ENCODE results near the gene ELOF1.

Gene ELOF1

DNA sequence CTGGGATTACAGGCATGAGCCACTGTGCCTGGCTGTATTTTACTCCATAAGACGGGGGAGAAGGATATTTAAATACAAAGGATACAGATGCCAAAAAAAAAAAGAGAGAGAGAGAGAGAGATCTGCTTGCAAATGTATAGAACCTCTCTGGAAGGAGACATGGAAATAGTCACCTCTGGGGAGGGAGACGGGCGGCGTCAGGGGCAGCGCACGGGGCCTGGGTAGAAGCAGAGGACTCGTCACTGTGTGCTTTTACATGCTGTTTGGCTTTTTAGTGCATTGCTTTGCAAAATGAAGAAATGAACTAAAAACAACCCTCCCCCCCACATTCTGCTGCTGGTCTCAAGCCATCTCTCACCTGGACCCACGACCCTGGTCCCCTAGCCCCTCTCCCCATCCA is 48.6 kb downstream of the ELOF1 start:
- WGBS, result 86% methylated on average over 3 of the region's 8 CpGs
- H4K8ac ChIP-seq (ENCODE audit: low read length), result no peak overlapping the region
- H3K27ac ChIP-seq (ENCODE audit: low read length, poor library complexity, severe bottlenecking), result no peak overlapping the region
- no peak overlapping the region for H3K23ac ChIP-seq (ENCODE audit: low read length in 2 of 2)
- no peak overlapping the region for H2BK5ac ChIP-seq (ENCODE audit: low read depth, low read length, poor library complexity, severe bottlenecking)
- H3K4ac ChIP-seq (ENCODE audit: low read depth in 1 of 2, low read length in 2 of 2), result no peak overlapping the region
- DNase-seq, result no peak
- H3K36me3 ChIP-seq (ENCODE audit: control insufficient read depth in 1 of 2, insufficient read depth in 2 of 2, low read depth in 1 of 2, low read length in 2 of 2), result peaks cover 11 to 35% of the 10 kb centered on the region in 2 experiments
- H3K27me3 ChIP-seq (ENCODE audit: control insufficient read depth in 1 of 2, insufficient read depth in 1 of 2, low read length in 2 of 2), result no peaks in the 10 kb centered on the region
- H3K14ac ChIP-seq (ENCODE audit: low read length in 2 of 2), result no peak overlapping the region
- no peak overlapping the region for H2BK120ac ChIP-seq (ENCODE audit: low read depth, low read length)
- H2BK12ac ChIP-seq (ENCODE audit: low read length in 2 of 2), result no peak overlapping the region
- no peak overlapping the region for H3K18ac ChIP-seq (ENCODE audit: low read depth in 1 of 2, low read length in 2 of 2)
- H2BK15ac ChIP-seq (ENCODE audit: low read depth, poor library complexity, severe bottlenecking), result no peak overlapping the region
- H3K9me3 ChIP-seq (ENCODE audit: control insufficient read depth, low read length), result no peaks in the 10 kb centered on the region
- H3K9ac ChIP-seq (ENCODE audit: low read length), result no peak overlapping the region
- H3K4me1 ChIP-seq (ENCODE audit: control insufficient read depth, insufficient read depth, low read depth, low read length), result peaks cover 5% of the 10 kb centered on the region
- no peak overlapping the region for H2AK5ac ChIP-seq (ENCODE audit: low read length, severe bottlenecking)
- no peak overlapping the region for H4K91ac ChIP-seq (ENCODE audit: low read length)
- no peak overlapping the region for H3K4me2 ChIP-seq (ENCODE audit: low read length, poor library complexity, severe bottlenecking)
- H3K4me3 ChIP-seq (ENCODE audit: insufficient read depth in 1 of 2, low read depth in 1 of 2, low read length in 2 of 2), result no peak overlapping the region
- H3K79me1 ChIP-seq (replicated peaks; ENCODE audit: low read length, poor library complexity, severe bottlenecking), result peaks cover 2% of the 10 kb centered on the region
- H2AFZ ChIP-seq (ENCODE audit: low read depth, low read length), result no peak overlapping the region

DNA sequence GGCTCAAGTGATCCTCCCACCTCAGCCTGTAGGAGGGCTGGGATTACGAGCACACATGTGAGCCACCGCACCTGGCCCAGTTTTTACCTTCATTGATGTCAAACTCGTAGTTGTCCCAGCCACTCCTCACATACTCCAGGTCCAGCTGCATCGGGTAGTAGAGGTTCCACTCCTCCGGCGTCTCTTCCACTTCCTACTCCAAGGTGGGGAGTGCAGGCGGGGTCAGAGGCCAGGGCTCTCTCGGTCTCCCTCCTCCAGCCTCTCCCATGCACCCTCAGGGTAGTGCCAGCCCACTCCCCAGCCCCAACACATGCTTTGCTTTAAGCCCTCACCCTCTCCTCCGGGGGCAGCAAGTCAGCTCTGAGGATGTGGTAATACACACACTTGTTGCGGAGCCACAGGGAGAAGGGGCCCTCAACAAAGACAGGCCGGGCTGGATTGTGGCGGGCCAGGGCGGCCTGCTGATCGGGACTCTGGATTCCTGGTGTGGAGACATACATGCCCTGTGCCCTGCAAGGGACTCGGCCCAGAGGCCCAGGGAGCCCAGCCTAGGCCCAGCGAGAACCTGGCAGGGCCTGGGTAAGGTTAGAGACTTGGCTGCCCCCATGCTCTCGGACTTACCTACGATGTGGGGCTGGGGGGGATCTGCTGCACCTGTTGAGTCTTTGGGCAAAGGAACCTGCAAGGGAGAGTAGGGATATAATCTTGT is 51.5 kb downstream of the ELOF1 start:
- Histone ChIP-seq H3K4ac (ENCODE audit: low read depth in 1 of 2, low read length in 2 of 2) (no peak overlapping the region), H2BK120ac (ENCODE audit: low read depth, low read length) (no peak overlapping the region), H4K91ac (ENCODE audit: low read length) (no peak overlapping the region), H3K23ac (ENCODE audit: low read length in 2 of 2) (no peak overlapping the region), H3K36me3 (ENCODE audit: control insufficient read depth in 1 of 2, insufficient read depth in 2 of 2, low read depth in 1 of 2, low read length in 2 of 2) (peaks cover 6 to 20% of the 10 kb centered on the region in 2 experiments), H3K27me3 (ENCODE audit: control insufficient read depth in 1 of 2, insufficient read depth in 1 of 2, low read length in 2 of 2) (no peaks in the 10 kb centered on the region), H2BK15ac (ENCODE audit: low read depth, poor library complexity, severe bottlenecking) (no peak overlapping the region), H3K4me1 (ENCODE audit: control insufficient read depth, insufficient read depth, low read depth, low read length) (peaks cover 9% of the 10 kb centered on the region), H3K9ac (ENCODE audit: low read length) (no peak overlapping the region), H3K27ac (ENCODE audit: low read length, poor library complexity, severe bottlenecking) (no peak overlapping the region), H4K8ac (ENCODE audit: low read length) (no peak overlapping the region), H2AFZ (ENCODE audit: low read depth, low read length) (no peak overlapping the region), H3K79me1 (replicated peaks; ENCODE audit: low read length, poor library complexity, severe bottlenecking) (peaks cover 13% of the 10 kb centered on the region), H3K4me3 (ENCODE audit: insufficient read depth in 1 of 2, low read depth in 1 of 2, low read length in 2 of 2) (no peak overlapping the region), H2BK5ac (ENCODE audit: low read depth, low read length, poor library complexity, severe bottlenecking) (no peak overlapping the region), H2AK5ac (ENCODE audit: low read length, severe bottlenecking) (no peak overlapping the region), H3K4me2 (ENCODE audit: low read length, poor library complexity, severe bottlenecking) (no peak overlapping the region), H3K14ac (ENCODE audit: low read length in 2 of 2) (no peak overlapping the region), H3K18ac (ENCODE audit: low read depth in 1 of 2, low read length in 2 of 2) (no peak overlapping the region), H3K9me3 (ENCODE audit: control insufficient read depth, low read length) (no peaks in the 10 kb centered on the region), H2BK12ac (ENCODE audit: low read length in 2 of 2) (no peak overlapping the region)
- WGBS, result 96% methylated on average over 16 of the region's 18 CpGs
- no peak for DNase-seq

DNA sequence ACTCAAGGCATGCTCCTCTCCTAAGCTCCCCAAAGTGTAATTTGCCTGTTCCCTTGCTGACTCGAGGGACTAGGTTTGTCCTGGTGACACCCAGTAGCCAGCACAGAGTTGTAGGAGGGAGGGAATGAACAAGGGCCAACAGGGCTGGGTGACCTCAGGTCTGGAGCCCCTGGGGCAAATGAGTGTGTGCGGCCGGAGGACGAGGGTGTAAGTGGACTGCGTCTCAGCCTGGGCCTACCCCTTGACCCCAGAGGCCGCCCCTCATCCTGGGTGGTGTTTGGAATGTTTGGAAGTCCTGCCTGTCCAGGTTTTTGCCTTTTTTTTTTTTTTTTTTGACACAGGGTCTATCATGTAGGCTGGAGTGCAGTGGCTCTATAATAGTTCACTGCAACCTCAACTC is 52.1 kb downstream of the ELOF1 start:
- DNase-seq, result no peak
- no peak overlapping the region for H4K8ac ChIP-seq (ENCODE audit: low read length)
- H2BK120ac ChIP-seq (ENCODE audit: low read depth, low read length), result no peak overlapping the region
- no peak overlapping the region for H3K14ac ChIP-seq (ENCODE audit: low read length in 2 of 2)
- H2BK15ac ChIP-seq (ENCODE audit: low read depth, poor library complexity, severe bottlenecking), result no peak overlapping the region
- H2AFZ ChIP-seq (ENCODE audit: low read depth, low read length), result no peak overlapping the region
- H2BK5ac ChIP-seq (ENCODE audit: low read depth, low read length, poor library complexity, severe bottlenecking), result no peak overlapping the region
- H3K9me3 ChIP-seq (ENCODE audit: control insufficient read depth, low read length), result no peaks in the 10 kb centered on the region
- no peak overlapping the region for H3K4ac ChIP-seq (ENCODE audit: low read depth in 1 of 2, low read length in 2 of 2)
- no peak overlapping the region for H3K4me2 ChIP-seq (ENCODE audit: low read length, poor library complexity, severe bottlenecking)
- H3K23ac ChIP-seq (ENCODE audit: low read length in 2 of 2), result no peak overlapping the region
- no peak overlapping the region for H3K18ac ChIP-seq (ENCODE audit: low read depth in 1 of 2, low read length in 2 of 2)
- H2BK12ac ChIP-seq (ENCODE audit: low read length in 2 of 2), result no peak overlapping the region
- H3K4me1 ChIP-seq (ENCODE audit: control insufficient read depth, insufficient read depth, low read depth, low read length), result peaks cover 9% of the 10 kb centered on the region
- no peak overlapping the region for H3K9ac ChIP-seq (ENCODE audit: low read length)
- no peaks in the 10 kb centered on the region for H3K27me3 ChIP-seq (ENCODE audit: control insufficient read depth in 1 of 2, insufficient read depth in 1 of 2, low read length in 2 of 2)
- H3K4me3 ChIP-seq (ENCODE audit: insufficient read depth in 1 of 2, low read depth in 1 of 2, low read length in 2 of 2), result no peak overlapping the region
- H2AK5ac ChIP-seq (ENCODE audit: low read length, severe bottlenecking), result no peak overlapping the region
- H4K91ac ChIP-seq (ENCODE audit: low read length), result no peak overlapping the region
- WGBS, result 88% methylated on average over 2 of the region's 6 CpGs
- H3K36me3 ChIP-seq (ENCODE audit: control insufficient read depth in 1 of 2, insufficient read depth in 2 of 2, low read depth in 1 of 2, low read length in 2 of 2), result peaks cover 6 to 18% of the 10 kb centered on the region in 2 experiments
- H3K79me1 ChIP-seq (replicated peaks; ENCODE audit: low read length, poor library complexity, severe bottlenecking), result peaks cover 13% of the 10 kb centered on the region
- H3K27ac ChIP-seq (ENCODE audit: low read length, poor library complexity, severe bottlenecking), result no peak overlapping the region

DNA sequence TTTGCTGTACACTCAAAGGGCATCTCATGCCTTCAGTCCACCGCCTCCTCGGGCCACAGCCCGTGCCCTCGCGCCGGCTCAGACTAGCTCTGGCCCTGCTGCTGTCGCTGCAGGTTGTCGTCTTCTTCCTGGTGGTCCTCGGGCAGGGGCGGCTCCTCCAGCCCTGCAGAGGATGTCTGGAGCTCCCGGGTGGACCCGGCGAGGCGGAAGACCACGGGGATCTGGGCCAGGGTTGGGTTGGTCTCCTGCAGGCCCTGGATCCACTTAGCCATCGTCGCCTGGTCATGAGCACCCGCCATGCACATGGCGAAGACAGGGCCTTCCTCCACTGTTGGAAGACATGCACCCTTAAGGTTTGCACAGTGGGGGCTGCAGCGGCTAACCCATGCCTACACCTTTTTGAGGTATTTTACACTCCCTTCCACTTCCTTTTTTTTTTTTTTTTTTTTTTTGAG is 52.9 kb downstream of the ELOF1 start:
- H4K91ac ChIP-seq (ENCODE audit: low read length), result no peak overlapping the region
- H3K4ac ChIP-seq (ENCODE audit: low read depth in 1 of 2, low read length in 2 of 2), result peak overlapping the region in 1 of 2 experiments; percentile 71
- H3K18ac ChIP-seq (ENCODE audit: low read depth in 1 of 2, low read length in 2 of 2), result peak overlapping the region in 1 of 2 experiments; percentile 54
- no peak overlapping the region for H2BK5ac ChIP-seq (ENCODE audit: low read depth, low read length, poor library complexity, severe bottlenecking)
- no peaks in the 10 kb centered on the region for H3K27me3 ChIP-seq (ENCODE audit: control insufficient read depth in 1 of 2, insufficient read depth in 1 of 2, low read length in 2 of 2)
- H3K4me2 ChIP-seq (ENCODE audit: low read length, poor library complexity, severe bottlenecking), result peak overlapping the region; percentile 50
- H3K9ac ChIP-seq (ENCODE audit: low read length), result peak overlapping the region; percentile 92
- no peak overlapping the region for H2BK120ac ChIP-seq (ENCODE audit: low read depth, low read length)
- peak overlapping the region; percentile 68 for H2AFZ ChIP-seq (ENCODE audit: low read depth, low read length)
- H3K27ac ChIP-seq (ENCODE audit: low read length, poor library complexity, severe bottlenecking), result no peak overlapping the region
- no peak overlapping the region for H2AK5ac ChIP-seq (ENCODE audit: low read length, severe bottlenecking)
- no peaks in the 10 kb centered on the region for H3K9me3 ChIP-seq (ENCODE audit: control insufficient read depth, low read length)
- no peak for DNase-seq
- 80% methylated on average over 20 of the region's 20 CpGs for WGBS
- H3K4me3 ChIP-seq (ENCODE audit: insufficient read depth in 1 of 2, low read depth in 1 of 2, low read length in 2 of 2), result peak overlapping the region in 1 of 2 experiments; percentile 78
- peaks cover 17% of the 10 kb centered on the region for H3K79me1 ChIP-seq (replicated peaks; ENCODE audit: low read length, poor library complexity, severe bottlenecking)
- H2BK15ac ChIP-seq (ENCODE audit: low read depth, poor library complexity, severe bottlenecking), result no peak overlapping the region
- peaks cover 2 to 20% of the 10 kb centered on the region in 2 experiments for H3K36me3 ChIP-seq (ENCODE audit: control insufficient read depth in 1 of 2, insufficient read depth in 2 of 2, low read depth in 1 of 2, low read length in 2 of 2)
- H3K4me1 ChIP-seq (ENCODE audit: control insufficient read depth, insufficient read depth, low read depth, low read length), result peaks cover 9% of the 10 kb centered on the region
- no peak overlapping the region for H2BK12ac ChIP-seq (ENCODE audit: low read length in 2 of 2)
- H3K23ac ChIP-seq (ENCODE audit: low read length in 2 of 2), result no peak overlapping the region
- peak overlapping the region; percentile 94 for H4K8ac ChIP-seq (ENCODE audit: low read length)
- H3K14ac ChIP-seq (ENCODE audit: low read length in 2 of 2), result peak overlapping the region in 1 of 2 experiments; percentile 11

Measured in mesenchymal stem cell (in vitro differentiated cells and primary cell).